Medulla oblongata (tissue), 1 donor: ENCODE measurements around the gene SPRN.
"Not testable (repeated sequence)": the region's sequence is repeated elsewhere in the genome, so short reads cannot be mapped to it uniquely, and the experiment has no call there.

Source experiments
- DNase-seq: peaks from one replicate; pipeline ENCODE4 v3.0.0-alpha.2; 2015; ENCODE audit errors: extremely low spot score

The SPRN gene

GRCh38 chr10:133439517-133440461, 15.4 kb upstream of the SPRN start:
- no peak for DNase-seq

- no peak for DNase-seq
Observed at GRCh38 chr10:133438711-133439273, 14.4 kb upstream of the SPRN start.

DNA sequence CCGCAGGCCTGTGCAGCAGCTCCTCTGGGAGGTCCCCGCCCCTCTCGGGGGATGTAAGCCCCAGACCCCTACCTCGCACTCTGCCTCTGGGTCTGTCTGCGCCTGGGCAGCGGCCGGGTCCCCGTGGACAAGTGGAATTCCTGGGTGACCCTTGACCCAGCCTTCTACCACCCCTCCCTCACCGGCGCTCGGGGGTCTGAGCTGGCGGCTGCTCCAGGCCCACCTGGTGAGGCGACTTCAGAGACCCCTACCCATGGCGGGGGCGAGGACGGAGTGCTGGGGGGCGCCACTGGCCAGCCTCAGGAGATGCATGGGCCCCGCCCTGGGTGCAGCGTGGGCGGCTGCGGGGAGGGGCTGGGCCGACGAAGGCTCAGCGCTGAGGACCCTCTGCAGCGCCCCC, 8.4 kb upstream of the SPRN start:
- not testable (repeated sequence) for DNase-seq

GRCh38 chr10:133431888-133432613, 7.6 kb upstream of the SPRN start:
- DNase-seq, result not testable (repeated sequence)

DNA sequence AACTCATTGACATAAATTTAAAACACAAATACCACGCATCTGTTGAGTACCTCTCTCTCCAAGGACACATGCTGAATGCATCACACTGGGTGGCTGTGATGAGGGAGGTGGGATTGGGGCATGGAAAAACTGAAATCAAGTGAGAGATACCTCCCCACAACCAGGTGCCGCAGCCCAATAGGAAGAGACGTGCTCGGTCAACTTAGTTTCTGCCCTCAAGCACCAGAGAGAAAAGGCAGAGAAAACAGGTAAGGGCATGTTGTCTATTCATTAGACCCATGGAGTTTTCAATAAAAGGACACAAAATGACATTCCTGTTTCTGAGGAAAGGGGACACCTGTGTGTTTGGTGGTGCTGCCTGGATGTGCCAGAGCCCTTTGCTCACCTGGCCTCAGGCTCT, 5.1 kb upstream of the SPRN start:
- DNase-seq, result not testable (repeated sequence)

DNA sequence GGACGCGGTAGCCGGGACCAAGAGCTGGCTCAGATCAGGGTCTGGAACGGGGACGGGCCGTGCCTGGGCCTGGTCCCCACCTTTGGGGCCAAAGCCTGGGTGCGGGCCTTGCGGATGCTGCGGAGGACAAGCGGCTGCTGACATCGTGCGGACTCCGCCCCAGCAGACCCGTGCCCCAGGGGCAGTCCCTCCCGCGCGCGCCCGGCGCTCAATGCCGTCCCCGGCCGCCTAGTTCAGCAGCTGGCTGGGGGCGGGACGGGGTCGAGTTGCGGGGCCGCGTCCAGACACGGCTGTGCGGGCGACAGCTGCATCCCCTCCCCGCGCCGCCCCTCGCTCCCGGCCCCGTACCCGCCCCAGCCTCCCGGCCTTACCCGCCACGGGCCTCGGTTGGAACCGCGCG, 323 bp downstream of the SPRN start:
- DNase-seq, result not testable (repeated sequence)

DNA sequence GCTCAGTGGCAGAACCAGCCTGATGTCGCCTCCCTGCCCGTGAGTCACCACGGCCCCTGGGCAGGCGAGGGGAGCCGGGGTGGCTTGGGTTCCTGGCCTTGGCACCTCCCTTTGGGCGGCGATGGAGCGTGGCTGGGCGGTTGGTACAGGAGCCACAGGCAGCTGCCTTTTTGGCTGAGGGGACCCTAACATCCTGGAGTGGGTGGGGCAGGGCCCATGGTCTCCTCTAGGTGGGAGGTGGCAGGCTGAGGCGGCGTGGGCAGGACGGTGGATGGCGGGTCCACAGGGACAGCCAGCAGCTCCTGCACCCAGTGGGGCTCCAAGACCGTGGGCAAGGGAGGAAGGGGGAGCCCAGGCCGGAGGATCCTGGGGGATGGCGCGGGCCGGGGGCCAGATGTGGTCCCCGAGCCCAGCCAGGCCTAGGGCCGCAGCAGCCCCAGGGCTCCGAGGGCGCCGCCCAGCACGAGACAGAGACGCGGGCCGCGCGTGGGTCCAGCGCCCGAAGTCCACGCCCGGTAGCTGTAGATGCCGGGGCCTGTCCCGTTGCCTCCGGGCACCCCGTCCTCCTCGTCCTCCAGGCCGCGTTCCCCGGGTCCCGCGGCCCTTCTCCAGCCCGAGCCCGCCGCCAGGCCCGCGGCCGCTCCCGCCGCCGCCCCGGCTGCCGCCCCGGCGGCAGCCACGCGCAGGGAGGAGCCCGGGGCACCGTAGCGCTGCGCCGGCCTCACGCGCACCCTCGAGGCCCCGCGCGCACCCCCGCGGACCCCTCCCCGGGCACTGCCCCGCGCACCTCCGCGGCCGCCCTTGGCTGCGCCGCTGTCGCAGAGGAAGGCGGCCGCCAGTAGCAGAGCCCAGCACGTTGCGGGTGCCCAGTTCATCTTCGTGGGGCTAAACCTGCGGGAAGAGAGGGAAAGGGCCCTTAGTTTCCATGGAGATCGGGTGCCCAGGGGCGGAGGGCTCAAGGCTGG, 1.3 kb downstream of the SPRN start:
- no peak for DNase-seq

- DNase-seq, result no peak
Observed at GRCh38 chr10:133422223-133422806, 2.1 kb downstream of the SPRN start.

GRCh38 chr10:133421336-133422222, 2.8 kb downstream of the SPRN start:
- no peak for DNase-seq

- DNase-seq, result no peak
Observed at GRCh38 chr10:133420579-133420978, 3.8 kb downstream of the SPRN start.

- DNase-seq, result no peak
Observed at GRCh38 chr10:133420028-133420427, 4.4 kb downstream of the SPRN start.

GRCh38 chr10:133419211-133419950, 5.0 kb downstream of the SPRN start:
- DNase-seq, result no peak

GRCh38 chr10:133418289-133418993, 6.0 kb downstream of the SPRN start:
- no peak for DNase-seq

DNA sequence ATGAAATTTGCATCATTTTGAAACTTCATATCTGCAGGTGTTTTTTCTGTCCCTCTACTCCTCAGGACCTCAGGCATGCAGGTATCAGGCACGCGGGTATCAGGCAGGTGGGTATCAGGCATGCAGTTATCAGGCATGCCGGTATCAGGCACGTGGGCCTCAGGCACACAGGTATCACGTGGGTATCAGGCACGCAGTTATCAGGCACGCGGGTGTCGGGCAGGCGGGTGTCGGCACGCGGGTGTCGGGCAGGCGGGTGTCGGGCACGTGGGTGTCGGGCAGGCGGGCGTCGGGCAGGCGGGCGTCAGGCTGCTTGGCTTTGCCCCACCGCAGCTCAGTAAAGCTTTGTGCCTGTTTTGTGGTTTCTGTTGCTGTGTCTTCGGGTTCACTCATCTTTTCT, 8.7 kb downstream of the SPRN start:
- no peak for DNase-seq

- not testable (repeated sequence) for DNase-seq
Observed at GRCh38 chr10:133414401-133414800, 10.0 kb downstream of the SPRN start.

GRCh38 chr10:133412381-133412711, 12.1 kb downstream of the SPRN start:
- no peak for DNase-seq

DNA sequence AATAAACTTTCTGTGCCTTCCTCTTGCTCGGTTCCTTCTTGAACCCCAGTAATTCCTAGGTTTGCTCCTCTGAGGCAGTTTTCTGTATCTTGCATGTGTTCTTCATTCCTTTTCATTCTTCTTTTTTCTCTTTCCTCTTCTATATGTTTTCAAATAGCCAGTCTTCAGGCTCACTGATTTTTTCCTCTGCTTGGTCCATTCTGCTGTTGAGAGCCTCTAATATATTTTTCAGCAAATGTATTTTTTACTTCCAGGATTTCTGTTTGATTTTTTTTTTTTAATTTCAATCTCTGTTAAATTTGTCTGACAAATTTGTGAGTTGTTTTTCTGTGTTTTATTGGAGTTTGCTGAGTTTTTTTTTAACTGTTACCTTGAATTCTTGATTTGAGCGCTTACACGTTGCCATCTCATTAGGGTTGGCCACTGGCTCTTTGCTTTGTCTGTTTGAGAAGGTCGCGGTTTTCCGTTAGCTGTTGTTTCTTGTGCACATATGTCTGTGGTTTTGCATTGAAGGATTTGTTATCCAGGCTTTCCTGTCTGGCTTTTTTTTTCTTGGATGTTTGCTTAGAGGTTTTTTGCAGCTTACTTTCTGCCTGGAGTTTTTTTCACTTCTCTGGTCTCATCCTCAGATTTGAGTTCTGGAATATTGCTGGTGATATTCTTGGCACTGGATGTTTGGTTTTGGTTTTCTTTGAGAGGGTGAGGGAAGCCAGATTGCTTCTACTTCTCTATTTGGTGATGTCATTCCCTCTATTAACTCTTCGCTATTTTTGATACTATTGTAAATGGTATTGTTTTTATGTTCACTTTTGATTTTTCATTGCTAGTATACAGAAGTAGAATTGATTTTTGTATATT, 12.7 kb downstream of the SPRN start:
- DNase-seq, result no peak
